GM21526 (cell line): Measurements from ENCODE around the gene ICAM1.

Experiments used
- ATAC-seq: cut with Tn5 transposase; IDR thresholded peaks from one replicate; pipeline ENCODE4 v1.9.1; 2021; ENCODE audit warnings: moderate library complexity; ENCODE audit not compliant: unreplicated experiment, low FRiP score

ICAM1 gene

GRCh38 chr19:10320602-10321416, 49.9 kb downstream of the ICAM1 start:
- ATAC-seq: no peak

GRCh38 chr19:10321417-10321797, 50.5 kb downstream of the ICAM1 start:
- ATAC-seq: no peak

GRCh38 chr19:10321874-10322835, 51.2 kb downstream of the ICAM1 start:
- ATAC-seq: no peak

- ATAC-seq: no peak
Measured at GRCh38 chr19:10325732-10326131, 54.8 kb downstream of the ICAM1 start.

DNA sequence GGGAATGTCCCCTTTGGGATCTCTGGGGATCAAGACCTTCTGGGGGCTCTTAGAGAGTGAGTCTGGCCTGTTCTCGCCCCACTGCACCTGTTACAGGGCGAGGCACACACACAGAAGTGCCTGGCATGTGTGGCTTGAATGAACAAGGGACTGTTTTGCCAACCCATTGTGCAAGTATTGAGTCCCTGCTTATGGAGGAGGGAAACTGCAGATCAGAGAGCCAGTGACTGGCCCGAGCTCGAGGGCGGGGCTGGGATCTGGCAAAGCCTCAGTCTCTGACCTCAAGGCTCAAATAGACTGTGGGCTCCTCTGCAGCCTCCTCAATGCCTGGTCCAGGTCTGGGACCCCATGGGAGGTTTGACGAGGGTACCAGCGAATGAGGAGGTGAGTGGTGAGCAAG, 56.9 kb downstream of the ICAM1 start:
- no peak for ATAC-seq

GRCh38 chr19:10328558-10329429, 57.9 kb downstream of the ICAM1 start:
- ATAC-seq: no peak

- no peak for ATAC-seq
Measured at GRCh38 chr19:10329555-10329954, 58.6 kb downstream of the ICAM1 start.

DNA sequence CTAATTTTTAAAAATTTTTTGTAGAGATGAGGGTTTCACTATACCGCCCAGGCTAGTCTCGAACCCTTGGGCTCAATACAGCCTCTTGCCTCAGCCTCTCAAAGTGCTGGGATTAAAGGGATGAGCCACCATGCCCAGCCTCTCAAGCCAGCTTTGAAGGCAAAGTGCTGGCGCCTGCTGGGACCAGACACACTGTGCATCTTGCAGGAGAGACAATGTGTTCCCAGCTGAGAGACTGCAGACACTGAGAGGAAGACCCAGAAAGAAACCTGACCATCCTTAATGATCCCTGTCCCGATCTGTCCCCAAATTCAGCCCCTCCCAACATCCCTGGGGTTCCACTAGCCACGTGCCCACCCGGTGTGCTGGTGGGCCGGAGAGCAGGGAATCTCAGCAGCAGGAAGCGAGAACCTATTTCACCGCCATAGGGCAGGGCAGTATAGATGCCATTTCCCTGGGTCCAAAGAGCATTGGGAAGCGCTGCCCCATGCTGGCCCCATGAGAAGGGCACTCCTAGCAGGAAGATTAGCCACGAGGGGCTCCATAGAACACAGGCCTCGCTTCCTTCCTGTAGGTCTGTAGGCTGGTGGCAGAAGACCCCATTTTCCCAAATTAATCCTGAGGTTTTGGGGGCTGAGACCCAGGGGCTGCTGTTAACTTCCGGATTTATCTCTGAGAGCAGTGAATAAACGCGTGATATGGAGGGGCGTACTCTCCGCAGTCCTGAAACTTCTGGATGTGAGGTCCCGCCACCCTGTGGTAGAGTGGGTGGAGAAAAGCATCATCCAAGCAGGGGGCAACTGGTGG, 61.4 kb downstream of the ICAM1 start:
- ATAC-seq: no peak

DNA sequence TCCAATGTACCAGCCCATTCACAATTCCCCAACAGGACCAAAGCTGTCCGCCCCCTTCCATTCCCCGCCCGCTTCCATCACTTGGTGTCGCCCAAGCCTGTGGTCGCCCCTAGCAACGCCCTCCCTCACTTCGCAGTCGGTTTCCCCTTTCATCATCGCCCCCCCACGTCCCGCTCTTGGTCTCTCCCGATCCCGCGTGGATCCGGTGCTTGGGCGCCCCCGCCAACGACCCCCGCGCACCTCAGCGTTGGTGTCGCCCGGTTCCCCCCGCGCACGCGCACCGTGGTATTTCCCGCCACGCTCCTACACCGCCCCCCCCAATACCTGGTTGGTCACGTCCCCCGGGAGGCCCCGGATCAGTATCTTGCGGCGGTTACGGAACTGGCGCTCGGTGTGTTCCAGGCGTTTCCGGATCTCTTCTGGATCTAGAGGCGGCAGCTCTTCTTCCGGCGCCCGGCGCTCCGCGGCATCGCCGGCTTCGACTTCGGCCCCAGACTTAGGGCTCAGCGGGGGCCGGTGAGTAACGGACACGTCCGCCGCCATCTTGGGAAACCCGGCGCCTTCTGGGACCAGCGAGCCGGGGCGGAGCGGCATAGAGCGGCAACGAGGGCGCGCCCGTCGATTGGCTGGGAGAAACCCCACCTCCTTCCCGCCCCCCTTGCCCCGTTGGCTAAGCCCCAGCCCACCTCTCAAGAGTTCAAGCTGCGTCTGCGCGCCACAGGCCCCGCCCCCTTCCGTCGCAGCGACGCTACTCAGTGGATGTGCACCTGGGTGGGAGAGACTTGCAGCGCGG, 62.2 kb downstream of the ICAM1 start, which contains the start of gene RAVER1:
RAVER1 (minus strand) TSS at position 565 of the 793 bp plus-strand sequence; CDS start at position 543, 22 bp downstream.
- ATAC-seq: peak; percentile 72

GRCh38 chr19:10333758-10334587, 63.1 kb downstream of the ICAM1 start:
- no peak for ATAC-seq

DNA sequence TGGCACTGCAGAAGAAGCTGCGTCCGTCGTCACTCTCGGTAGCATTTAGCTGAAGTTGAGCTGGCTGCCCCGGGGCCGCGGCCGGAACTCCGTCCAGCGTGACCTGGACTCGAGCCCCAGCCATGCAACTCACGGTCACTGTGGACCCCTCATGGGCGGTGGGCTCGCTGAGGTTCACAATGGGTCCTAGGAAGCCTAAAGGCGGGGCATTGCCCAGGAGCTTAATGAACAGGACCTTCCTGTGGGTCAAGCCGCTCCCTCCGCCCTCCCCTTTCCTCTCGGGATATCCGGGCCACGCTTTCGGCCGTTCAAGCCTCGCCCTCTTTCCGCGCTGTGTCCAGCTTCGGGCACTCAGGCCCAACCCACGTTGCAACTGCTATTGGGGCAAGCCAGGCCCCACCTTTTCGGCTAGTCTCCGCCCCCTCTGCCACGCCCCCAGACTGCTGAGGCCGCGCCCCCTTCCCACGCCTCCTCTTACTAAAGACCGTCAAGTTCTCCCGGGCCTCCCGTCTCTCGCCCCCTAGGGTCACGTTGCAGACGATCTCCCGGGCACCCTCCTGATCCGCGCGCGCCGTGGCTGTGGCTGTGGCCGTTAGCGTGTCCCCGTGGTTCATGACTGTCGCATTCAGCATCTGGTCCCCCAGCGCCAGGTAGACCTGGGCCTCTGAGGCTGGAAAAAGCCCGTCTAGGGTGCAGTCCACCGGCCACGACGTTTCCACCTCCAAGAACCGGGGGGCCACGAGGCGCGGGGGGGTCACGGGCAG, 63.9 kb downstream of the ICAM1 start:
- no peak for ATAC-seq

DNA sequence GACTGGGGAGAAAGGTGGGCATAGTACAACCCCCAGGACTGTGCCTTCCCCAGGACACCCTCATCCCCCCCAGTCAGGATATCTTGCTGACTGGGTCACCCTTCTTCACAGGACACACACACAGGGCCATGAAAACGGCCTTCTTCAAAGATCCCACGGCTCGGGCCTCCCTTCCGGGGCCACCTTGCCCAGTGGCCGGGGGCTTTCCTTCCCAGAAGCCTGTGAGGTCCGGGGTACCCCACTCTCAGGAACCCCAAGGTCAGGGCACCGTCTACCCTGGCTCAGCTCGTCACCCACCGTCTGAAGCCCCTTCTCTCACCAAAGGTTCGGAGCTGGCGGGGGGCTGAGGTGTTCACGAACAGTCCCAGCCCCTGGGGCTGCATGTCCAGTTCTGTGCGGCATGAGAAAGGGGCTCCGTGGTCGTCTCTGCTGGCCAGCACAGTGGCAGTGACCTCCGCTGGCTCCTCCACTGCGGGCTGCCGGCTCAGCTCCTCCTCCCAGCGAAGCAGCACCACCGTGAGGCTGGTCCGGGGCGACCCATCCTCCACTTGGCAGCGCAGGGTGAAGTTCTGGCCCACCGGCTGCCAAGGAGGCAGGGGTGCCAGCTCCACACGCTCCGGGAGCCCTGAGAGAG, 64.5 kb downstream of the ICAM1 start:
- no peak for ATAC-seq
